Spleen (tissue), 7 donors: ENCODE results near the gene RBBP7.

Source experiments
- POLR2A ChIP-seq, 3 donors: fragments of 450-650 bp; IDR thresholded peaks; one replicate each; pipeline ENCODE4 v1.5.1; 2017; ENCODE audit warnings: antibody characterized with exemption in 3 of 3, mild to moderate bottlenecking in 1 of 3
- POLR2AphosphoS5 ChIP-seq, 3 donors: sonication (generic); formaldehyde crosslinking; IDR thresholded peaks; one replicate each; pipeline ENCODE4 v1.5.1; 2017; ENCODE audit warnings: antibody characterized with exemption in 3 of 3
- TF ChIP-seq, protein P1 (sequence below), 11 experiments: fragments of 200-600 bp in 7 of 11; fragments of 450-650 bp in 4 of 11; sonication (generic) in 4 of 11; IDR thresholded peaks in 8 of 11; conservative IDR thresholded peaks in 3 of 11; 1 replicate in 7 of 11; 2 replicates in 4 of 11; pipeline versions ENCODE4 v1.4.0 to v1.8.0; 2016 to 2021; ENCODE audit warnings: antibody characterized with exemption in 11 of 11, inconsistent platforms in 4 of 11, mild to moderate bottlenecking in 1 of 11
- donor health status: DM: no; HTN: no; CAD: no; lungs with moderate emphysema.
- donor health status: DM: no; HTN: no; CAD: no.
- donor health status: DM: no; HTN: no; CAD: no.

DNA sequence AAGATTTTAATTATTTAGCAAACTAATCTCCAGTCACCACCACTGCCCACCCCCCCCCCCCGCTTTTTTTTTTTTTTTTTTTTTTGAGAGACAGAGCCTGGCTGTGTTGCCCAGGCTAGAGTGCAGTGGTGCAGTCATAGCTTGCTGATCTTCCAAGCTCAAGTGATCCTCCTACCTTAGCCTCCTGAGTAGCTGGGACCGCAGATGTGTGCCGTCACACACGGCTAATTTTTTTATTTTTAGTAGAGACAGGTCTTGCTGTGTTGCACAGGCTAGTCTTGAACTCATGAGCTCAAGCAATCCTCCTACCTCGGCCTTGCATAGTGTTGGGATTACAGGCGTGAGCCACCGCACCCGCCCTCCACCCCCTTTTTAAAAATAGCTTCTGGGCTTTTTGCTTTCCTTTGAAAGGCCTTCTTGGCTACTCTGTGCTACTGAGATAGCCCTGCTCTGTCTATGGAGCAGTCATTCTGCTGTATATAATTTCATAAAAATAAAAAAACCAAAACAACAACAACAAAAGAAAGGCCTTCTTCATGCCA is 65.2 kb downstream of the RBBP7 start:
- TF ChIP-seq, protein P1, sequence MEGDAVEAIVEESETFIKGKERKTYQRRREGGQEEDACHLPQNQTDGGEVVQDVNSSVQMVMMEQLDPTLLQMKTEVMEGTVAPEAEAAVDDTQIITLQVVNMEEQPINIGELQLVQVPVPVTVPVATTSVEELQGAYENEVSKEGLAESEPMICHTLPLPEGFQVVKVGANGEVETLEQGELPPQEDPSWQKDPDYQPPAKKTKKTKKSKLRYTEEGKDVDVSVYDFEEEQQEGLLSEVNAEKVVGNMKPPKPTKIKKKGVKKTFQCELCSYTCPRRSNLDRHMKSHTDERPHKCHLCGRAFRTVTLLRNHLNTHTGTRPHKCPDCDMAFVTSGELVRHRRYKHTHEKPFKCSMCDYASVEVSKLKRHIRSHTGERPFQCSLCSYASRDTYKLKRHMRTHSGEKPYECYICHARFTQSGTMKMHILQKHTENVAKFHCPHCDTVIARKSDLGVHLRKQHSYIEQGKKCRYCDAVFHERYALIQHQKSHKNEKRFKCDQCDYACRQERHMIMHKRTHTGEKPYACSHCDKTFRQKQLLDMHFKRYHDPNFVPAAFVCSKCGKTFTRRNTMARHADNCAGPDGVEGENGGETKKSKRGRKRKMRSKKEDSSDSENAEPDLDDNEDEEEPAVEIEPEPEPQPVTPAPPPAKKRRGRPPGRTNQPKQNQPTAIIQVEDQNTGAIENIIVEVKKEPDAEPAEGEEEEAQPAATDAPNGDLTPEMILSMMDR (IDR thresholded peaks at IDR 0.05 in 8 of 11, conservative IDR thresholded peaks at IDR 0.05 in 3 of 11) = no peak
- TF ChIP-seq POLR2A (IDR thresholded peaks at IDR 0.05) (no peak), POLR2AphosphoS5 (IDR thresholded peaks at IDR 0.05) (no peak)
